HepG2 (cell line): ENCODE data around the gene TUBB. TPM values are rescaled to one million over a fixed set of nuclear protein-coding genes. Genes with fewer than 3 reads are reported as not detected.

ENCODE experiments used
- ASH2L ChIP-seq: fragments of 300-600, 200-600 bp; sonication (generic); IDR thresholded peaks from 2 replicates; pipeline ENCODE4 v1.7.0; 2017; ENCODE audit warnings: low read depth, mild to moderate bottlenecking, moderate library complexity, mixed read lengths, low read length; ENCODE audit not compliant: insufficient read length
- MLX ChIP-seq: IDR thresholded peaks from 2 replicates; pipeline ENCODE4 v1.6.1; 2016
- MXD1 ChIP-seq: sonication (generic); formaldehyde crosslinking; IDR thresholded peaks from 2 replicates; pipeline ENCODE4 v1.4.0; 2020; ENCODE audit warnings: mild to moderate bottlenecking, missing genetic modification reagents
- NCOA1 ChIP-seq: sonication (generic); formaldehyde crosslinking; IDR thresholded peaks from 2 replicates; pipeline ENCODE4 v1.9.0; 2021; ENCODE audit warnings: missing genetic modification reagents
- NFKBIZ ChIP-seq: IDR thresholded peaks from 2 replicates; pipeline ENCODE4 v1.6.1; 2018; ENCODE audit warnings: missing genetic modification reagents, missing compliant biosample characterization
- NONO ChIP-seq, 2 experiments: fragments of 450-650 bp in 1 of 2; sonication (generic) in 1 of 2; formaldehyde crosslinking in 1 of 2; IDR thresholded peaks in 1 of 2; conservative IDR thresholded peaks in 1 of 2; 2 replicates each; pipeline versions ENCODE4 v1.6.1 to v1.8.0; 2017 to 2022; ENCODE audit warnings: mild to moderate bottlenecking in 1 of 2, missing genetic modification reagents in 1 of 2, moderate library complexity in 1 of 2
- NR0B2 ChIP-seq: sonication (generic); formaldehyde crosslinking; IDR thresholded peaks from 2 replicates; pipeline ENCODE4 v1.4.0; 2020; ENCODE audit warnings: mild to moderate bottlenecking, missing genetic modification reagents
- RARG ChIP-seq: sonication (generic); formaldehyde crosslinking; IDR thresholded peaks from 2 replicates; pipeline ENCODE4 v1.4.0; 2020; ENCODE audit warnings: low read depth, mild to moderate bottlenecking, missing genetic modification reagents
- SRSF1 ChIP-seq: fragments of 200-400 bp; formaldehyde crosslinking; optimal IDR thresholded peaks from 2 replicates; pipeline ENCODE3; 2017; ENCODE audit warnings: mild to moderate bottlenecking, low read depth, low read length, moderate library complexity
- TP53 ChIP-seq: sonication (generic); formaldehyde crosslinking; conservative IDR thresholded peaks from 2 replicates; pipeline ENCODE4 v1.4.0; 2020; ENCODE audit warnings: missing genetic modification reagents
- USF2 ChIP-seq, 2 experiments: sonication (generic) in 1 of 2; formaldehyde crosslinking in 1 of 2; IDR thresholded peaks; 2 replicates each; pipeline versions ENCODE4 v1.5.1 to v1.6.1; 2011 to 2020; ENCODE audit warnings: borderline replicate concordance in 1 of 2, low read depth in 1 of 2, low read length in 1 of 2, mild to moderate bottlenecking in 1 of 2, missing genetic modification reagents in 1 of 2, moderate library complexity in 1 of 2
- ZBTB14 ChIP-seq: sonication (generic); formaldehyde crosslinking; IDR thresholded peaks from 2 replicates; pipeline ENCODE4 v1.4.0; 2020; ENCODE audit warnings: missing genetic modification reagents
- ZBTB21 ChIP-seq: sonication (generic); formaldehyde crosslinking; IDR thresholded peaks from 2 replicates; pipeline ENCODE4 v1.4.0; 2020; ENCODE audit warnings: missing genetic modification reagents
- ZEB1 ChIP-seq: IDR thresholded peaks from 2 replicates; pipeline ENCODE4 v1.6.1; 2012; ENCODE audit warnings: mild to moderate bottlenecking, low read depth, inconsistent platforms; ENCODE audit not compliant: insufficient replicate concordance
- ZMAT3 ChIP-seq: sonication (generic); formaldehyde crosslinking; conservative IDR thresholded peaks from 2 replicates; pipeline ENCODE4 v1.7.0; 2021; ENCODE audit warnings: missing genetic modification reagents
- ZNF44 ChIP-seq: sonication (generic); formaldehyde crosslinking; IDR thresholded peaks from 2 replicates; pipeline ENCODE4 v1.5.1; 2020; ENCODE audit warnings: mild to moderate bottlenecking, missing genetic modification reagents
- ZNF564 ChIP-seq: sonication (generic); formaldehyde crosslinking; IDR thresholded peaks from 2 replicates; pipeline ENCODE4 v1.8.1; 2023; ENCODE audit warnings: mild to moderate bottlenecking, missing genetic modification reagents
- ZNF883 ChIP-seq: sonication (generic); formaldehyde crosslinking; IDR thresholded peaks from 2 replicates; pipeline ENCODE4 v1.5.1; 2020; ENCODE audit warnings: mild to moderate bottlenecking, missing genetic modification reagents; ENCODE audit errors: not compliant biosample characterization
- polyA plus RNA-seq, 8 experiments: library from polyadenylated mRNA; depleted of rRNA in 3 of 8; stranded (reverse) in 7 of 8; unstranded in 1 of 8; fragments of >200 nt; fragmentation: Illumina TruSeq in 4 of 8; extraction: Trizol in 4 of 8; gene quantifications; 2 replicates each; pipeline versions ENCODE4 v1.2.1 to v1.2.3, GENCODE V29; 2011 to 2016; ENCODE audit warnings: low read depth in 4 of 8, missing spikeins in 1 of 8, mixed read lengths in 1 of 8; ENCODE audit not compliant: insufficient read depth in 1 of 8
- total RNA-seq, 5 experiments: library from RNA; depleted of rRNA; stranded (reverse); fragments of >200 nt; fragmentation: Illumina TruSeq; extraction: Trizol; gene quantifications; 2 replicates each; pipeline ENCODE4 v1.2.3, GENCODE V29; 2016; ENCODE audit warnings: low read depth in 1 of 5
- TF ChIP-seq, protein P1 (sequence below): sonication (generic); formaldehyde crosslinking; conservative IDR thresholded peaks from 2 replicates; pipeline ENCODE4 v1.4.0; 2020; ENCODE audit warnings: missing genetic modification reagents
- TF ChIP-seq, protein P2 (sequence below): sonication (generic); formaldehyde crosslinking; IDR thresholded peaks from 2 replicates; pipeline ENCODE4 v1.5.0; 2020; ENCODE audit warnings: missing genetic modification reagents, mild to moderate bottlenecking, borderline replicate concordance

Gene TUBB
- total and polyA plus RNA-seq, 2 of the 13 experiments (the other 11 are each of a cell fraction or from before 2014, with no cell fraction given), result 911 to 1,163 TPM

- peak; percentile 55 for TF ChIP-seq MLX (CRISPR knock-in tag)
- TF ChIP-seq ZBTB21 (CRISPR knock-in tag), result 0 out of 2 replicates have a peak, but pooled peaks have one; percentile 32
- TF ChIP-seq, protein P1, sequence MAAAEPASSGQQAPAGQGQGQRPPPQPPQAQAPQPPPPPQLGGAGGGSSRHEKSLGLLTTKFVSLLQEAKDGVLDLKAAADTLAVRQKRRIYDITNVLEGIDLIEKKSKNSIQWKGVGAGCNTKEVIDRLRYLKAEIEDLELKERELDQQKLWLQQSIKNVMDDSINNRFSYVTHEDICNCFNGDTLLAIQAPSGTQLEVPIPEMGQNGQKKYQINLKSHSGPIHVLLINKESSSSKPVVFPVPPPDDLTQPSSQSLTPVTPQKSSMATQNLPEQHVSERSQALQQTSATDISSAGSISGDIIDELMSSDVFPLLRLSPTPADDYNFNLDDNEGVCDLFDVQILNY, result peak; percentile 38; the same call in 1 of the 2 replicates
- peak; percentile 92 for TF ChIP-seq USF2 (IDR thresholded peaks at IDR 0.05; ENCODE audit: low read depth, low read length)
- peak; percentile 96 for TF ChIP-seq USF2 (CRISPR knock-in tag; IDR thresholded peaks at IDR 0.05; ENCODE audit: borderline replicate concordance)
- no peak for TF ChIP-seq SRSF1
- no peak for TF ChIP-seq ZNF883
- no peak for TF ChIP-seq RARG (CRISPR knock-in tag)
- TF ChIP-seq MXD1 (CRISPR knock-in tag), result peak; percentile 86
- no peak for TF ChIP-seq NCOA1 (CRISPR knock-in tag)
- TF ChIP-seq ZNF564 (CRISPR knock-in tag), result 0 out of 2 replicates have a peak, but pooled peaks have one; percentile 81
- peak; percentile 80 for TF ChIP-seq ZBTB14
- peak; percentile 48; the same call in 1 of the 2 replicates for TF ChIP-seq NFKBIZ (CRISPR knock-in tag)
- TF ChIP-seq NR0B2, result peak; percentile 81; the same call in 1 of the 2 replicates
- no peak for TF ChIP-seq ZMAT3 (CRISPR knock-in tag)
- TF ChIP-seq TP53 (CRISPR knock-in tag), result 0 out of 2 replicates have a peak, but pooled peaks have one; percentile 2
- no peak for TF ChIP-seq NONO (IDR thresholded peaks at IDR 0.05)
- peak; percentile 78; the same call in 1 of the 2 replicates for TF ChIP-seq NONO (CRISPR knock-in tag; conservative IDR thresholded peaks at IDR 0.05)
- no peak for TF ChIP-seq ZNF44
- TF ChIP-seq, protein P2, sequence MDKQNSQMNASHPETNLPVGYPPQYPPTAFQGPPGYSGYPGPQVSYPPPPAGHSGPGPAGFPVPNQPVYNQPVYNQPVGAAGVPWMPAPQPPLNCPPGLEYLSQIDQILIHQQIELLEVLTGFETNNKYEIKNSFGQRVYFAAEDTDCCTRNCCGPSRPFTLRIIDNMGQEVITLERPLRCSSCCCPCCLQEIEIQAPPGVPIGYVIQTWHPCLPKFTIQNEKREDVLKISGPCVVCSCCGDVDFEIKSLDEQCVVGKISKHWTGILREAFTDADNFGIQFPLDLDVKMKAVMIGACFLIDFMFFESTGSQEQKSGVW (CRISPR knock-in tag), result no peak
- TF ChIP-seq ZEB1, result no peak
- peak; percentile 31 for TF ChIP-seq ASH2L
Measured at GRCh38 chr6:30721198-30722024, 1.3 kb downstream of the TUBB start (continued).
